Neural progenitor cell (in vitro differentiated cells): ENCODE measurements around the gene EPN2. TPM values are rescaled to one million over a fixed set of nuclear protein-coding genes. Genes with fewer than 3 reads are reported as not detected.
A peak's percentile ranks its signal among the peaks of the same experiment; 100 is the strongest.

Experiments
- DNase-seq: peaks from one replicate; pipeline ENCODE4 v3.0.0-alpha.2; 2016; ENCODE audit warnings: low spot score
- H2AFZ ChIP-seq: fragments of 200-600 bp; sonication (generic); replicated peaks from 2 replicates; pipeline ENCODE4 v1.6.1; 2016; ENCODE audit warnings: antibody characterized with exemption
- H3F3A ChIP-seq: fragments of 200-600 bp; sonication (generic); 2 replicates; pipeline ENCODE4 v1.6.1; 2016; ENCODE audit warnings: antibody characterized with exemption, low read depth
- H3K27ac ChIP-seq: fragments of 200-600 bp; sonication (generic); 2 replicates; pipeline ENCODE4 v1.5.1; 2016; ENCODE audit warnings: mild to moderate bottlenecking
- H3K27me3 ChIP-seq: fragments of 200-600 bp; sonication (generic); 2 replicates; pipeline ENCODE4 v1.6.1; 2016; ENCODE audit warnings: mild to moderate bottlenecking, moderate library complexity
- H3K36me3 ChIP-seq: fragments of 200-600 bp; sonication (generic); 2 replicates; pipeline ENCODE4 v1.5.1; 2016
- H3K4me1 ChIP-seq: fragments of 200-600 bp; sonication (generic); 2 replicates; pipeline ENCODE4 v1.6.1; 2016; ENCODE audit warnings: mixed run types
- H3K4me2 ChIP-seq: fragments of 200-600 bp; sonication (generic); 2 replicates; pipeline ENCODE4 v1.6.1; 2016
- H3K4me3 ChIP-seq: fragments of 200-600 bp; sonication (generic); 2 replicates; pipeline ENCODE4 v1.5.1; 2016
- H3K79me2 ChIP-seq: fragments of 200-600 bp; sonication (generic); 2 replicates; pipeline ENCODE4 v1.6.1; 2016; ENCODE audit warnings: low read depth
- H3K9ac ChIP-seq: fragments of 200-600 bp; sonication (generic); 2 replicates; pipeline ENCODE4 v1.6.1; 2016
- H3K9me3 ChIP-seq: fragments of 200-600 bp; sonication (generic); 2 replicates; pipeline ENCODE4 v1.5.1; 2016; ENCODE audit warnings: low read depth
- H4K20me1 ChIP-seq: fragments of 200-600 bp; sonication (generic); 2 replicates; pipeline ENCODE4 v1.6.1; 2016; ENCODE audit warnings: low read depth
- H3K27ac Mint-ChIP-seq: 3 replicates; pipeline ENCODE4 v1.8.0; 2021; ENCODE audit warnings: mixed read lengths
- H3K27me3 Mint-ChIP-seq: 2 replicates; pipeline ENCODE4 v1.8.0; 2022; ENCODE audit warnings: low read depth, mild to moderate bottlenecking, inconsistent platforms, moderate library complexity, mixed read lengths; ENCODE audit not compliant: insufficient read depth
- H3K36me3 Mint-ChIP-seq: 3 replicates; pipeline ENCODE4 v1.8.0; 2021; ENCODE audit warnings: mixed read lengths
- H3K4me1 Mint-ChIP-seq: 3 replicates; pipeline ENCODE4 v1.8.0; 2021; ENCODE audit warnings: mixed read lengths
- H3K4me3 Mint-ChIP-seq: 3 replicates; pipeline ENCODE4 v1.8.0; 2021; ENCODE audit warnings: mild to moderate bottlenecking, moderate library complexity, mixed read lengths
- H3K9me3 Mint-ChIP-seq: 3 replicates; pipeline ENCODE4 v1.8.0; 2020; ENCODE audit warnings: mixed read lengths
- EZH2 ChIP-seq: fragments of 200-600 bp; sonication (generic); IDR thresholded peaks from 2 replicates; pipeline ENCODE4 v1.6.1; 2017; ENCODE audit warnings: antibody characterized with exemption, mild to moderate bottlenecking, moderate library complexity
- EZH2phosphoT487 ChIP-seq: fragments of 200-600 bp; sonication (generic); IDR thresholded peaks from 2 replicates; pipeline ENCODE4 v1.6.1; 2017; ENCODE audit warnings: antibody characterized with exemption
- total RNA-seq: library from RNA; depleted of rRNA; stranded (reverse); fragments of >200 nt; gene quantifications from 2 replicates; pipeline ENCODE4 v1.2.3, GENCODE V29; 2015; ENCODE audit warnings: low replicate concordance
- TF ChIP-seq, protein P1 (sequence below): fragments of 200-600 bp; sonication (generic); IDR thresholded peaks from 2 replicates; pipeline ENCODE4 v1.5.1; 2017; ENCODE audit warnings: antibody characterized with exemption, mild to moderate bottlenecking

The EPN2 gene
- total RNA-seq, 1 donor from 2014 or later: 30.5 TPM

DNA sequence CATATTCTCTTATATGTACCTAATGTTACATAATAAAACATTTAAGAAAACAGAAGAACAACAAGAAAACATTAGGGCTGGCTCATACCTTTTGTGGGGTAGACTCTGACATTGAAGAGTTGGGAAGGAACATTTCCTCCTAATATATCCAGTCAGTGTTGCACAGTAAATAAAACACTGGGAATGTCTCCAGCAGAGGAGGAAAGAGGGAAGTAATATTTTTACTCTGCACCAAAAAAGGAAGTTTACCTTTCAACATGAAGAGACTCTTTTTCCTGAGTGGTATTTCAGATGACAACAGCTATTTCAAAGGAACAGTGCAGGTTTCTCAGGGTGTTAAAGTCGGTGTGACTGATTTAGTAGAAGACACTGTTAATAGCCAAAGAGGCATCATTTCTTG, 31.9 kb downstream of the EPN2 start:
- Mint-ChIP-seq H3K27me3 (peaks cover 2% of the 10 kb centered on the region), H3K27ac (no peak overlapping the region), H3K36me3 (peaks cover 10% of the 10 kb centered on the region), H3K9me3 (no peaks in the 10 kb centered on the region), H3K4me3 (no peak overlapping the region), H3K4me1 (peaks cover 51% of the 10 kb centered on the region)
- Histone ChIP-seq H3K79me2 (peaks cover 69% of the 10 kb centered on the region), H3K4me1 (peaks cover 26% of the 10 kb centered on the region), H3K27me3 (no peaks in the 10 kb centered on the region), H3K4me2 (peak overlapping the region; percentile 31), H2AFZ (no peak overlapping the region), H3F3A (no peaks in the 10 kb centered on the region), H3K9ac (no peak overlapping the region), H3K36me3 (no peaks in the 10 kb centered on the region), H3K4me3 (no peak overlapping the region), H4K20me1 (peaks cover 90% of the 10 kb centered on the region), H3K27ac (no peak overlapping the region), H3K9me3 (no peaks in the 10 kb centered on the region)
- DNase-seq: no peak
- no peak for TF ChIP-seq EZH2phosphoT487
- TF ChIP-seq, protein P1, sequence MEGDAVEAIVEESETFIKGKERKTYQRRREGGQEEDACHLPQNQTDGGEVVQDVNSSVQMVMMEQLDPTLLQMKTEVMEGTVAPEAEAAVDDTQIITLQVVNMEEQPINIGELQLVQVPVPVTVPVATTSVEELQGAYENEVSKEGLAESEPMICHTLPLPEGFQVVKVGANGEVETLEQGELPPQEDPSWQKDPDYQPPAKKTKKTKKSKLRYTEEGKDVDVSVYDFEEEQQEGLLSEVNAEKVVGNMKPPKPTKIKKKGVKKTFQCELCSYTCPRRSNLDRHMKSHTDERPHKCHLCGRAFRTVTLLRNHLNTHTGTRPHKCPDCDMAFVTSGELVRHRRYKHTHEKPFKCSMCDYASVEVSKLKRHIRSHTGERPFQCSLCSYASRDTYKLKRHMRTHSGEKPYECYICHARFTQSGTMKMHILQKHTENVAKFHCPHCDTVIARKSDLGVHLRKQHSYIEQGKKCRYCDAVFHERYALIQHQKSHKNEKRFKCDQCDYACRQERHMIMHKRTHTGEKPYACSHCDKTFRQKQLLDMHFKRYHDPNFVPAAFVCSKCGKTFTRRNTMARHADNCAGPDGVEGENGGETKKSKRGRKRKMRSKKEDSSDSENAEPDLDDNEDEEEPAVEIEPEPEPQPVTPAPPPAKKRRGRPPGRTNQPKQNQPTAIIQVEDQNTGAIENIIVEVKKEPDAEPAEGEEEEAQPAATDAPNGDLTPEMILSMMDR: no peak

DNA sequence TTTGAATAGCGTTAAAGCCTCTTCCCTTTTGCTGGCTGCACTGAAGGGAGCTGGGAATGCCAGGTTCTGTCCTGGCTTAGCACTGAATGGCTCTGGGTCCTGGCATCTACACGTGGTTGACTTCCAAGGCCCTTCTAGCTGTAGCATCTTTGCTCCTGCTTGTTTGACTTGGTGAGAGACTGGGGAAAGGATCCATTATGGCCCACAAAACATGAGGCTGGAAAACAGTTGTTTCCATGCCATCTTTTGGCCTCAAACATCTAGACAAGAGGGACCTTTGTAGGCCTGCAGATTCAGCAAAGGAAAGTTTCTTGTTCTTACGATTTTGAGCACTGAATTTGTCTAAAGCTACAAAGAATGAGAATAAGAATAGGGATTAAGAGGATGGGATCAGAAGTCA, 32.5 kb downstream of the EPN2 start:
- no peak overlapping the region for H3K27ac Mint-ChIP-seq

DNA sequence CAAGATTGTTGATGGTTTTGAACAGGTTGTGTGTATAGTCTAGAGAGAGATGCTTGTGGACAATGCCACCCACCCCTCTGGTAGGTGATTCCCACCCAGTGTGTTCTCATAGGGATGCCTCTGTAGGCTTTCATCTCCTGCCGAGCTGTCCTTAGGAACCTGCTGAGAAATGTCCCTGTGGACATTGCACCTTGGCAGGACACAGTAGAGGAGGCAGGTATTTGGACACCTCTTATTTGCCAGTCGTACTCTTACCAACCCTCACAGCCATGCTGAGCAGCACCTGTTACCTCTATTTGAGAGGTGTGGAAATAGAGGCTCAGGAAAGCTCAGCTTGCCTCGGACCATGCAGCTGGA, 33.2 kb downstream of the EPN2 start:
- H3F3A ChIP-seq: no peaks in the 10 kb centered on the region
- H3K79me2 ChIP-seq: peaks cover 60% of the 10 kb centered on the region
- no peak overlapping the region for H3K27ac ChIP-seq
- H3K27ac Mint-ChIP-seq: no peak overlapping the region
- no peaks in the 10 kb centered on the region for H3K9me3 ChIP-seq
- H3K9me3 Mint-ChIP-seq: no peaks in the 10 kb centered on the region
- H3K4me2 ChIP-seq: peak overlapping the region; percentile 31
- peaks cover 26% of the 10 kb centered on the region for H3K4me1 ChIP-seq
- H4K20me1 ChIP-seq: peaks cover 78% of the 10 kb centered on the region
- H2AFZ ChIP-seq: no peak overlapping the region
- no peaks in the 10 kb centered on the region for H3K27me3 ChIP-seq
- no peak for TF ChIP-seq EZH2phosphoT487
- no peak for TF ChIP-seq EZH2
- TF ChIP-seq, protein P1: peak; percentile 22
- DNase-seq: no peak
- no peak overlapping the region for H3K4me3 Mint-ChIP-seq
- no peak overlapping the region for H3K9ac ChIP-seq
- H3K36me3 ChIP-seq: no peaks in the 10 kb centered on the region
- peaks cover 19% of the 10 kb centered on the region for H3K36me3 Mint-ChIP-seq
- H3K27me3 Mint-ChIP-seq: peaks cover 2% of the 10 kb centered on the region
- peaks cover 47% of the 10 kb centered on the region for H3K4me1 Mint-ChIP-seq
- no peak overlapping the region for H3K4me3 ChIP-seq

More for the DNA sequence above, 32.5 kb downstream of the EPN2 start:
- Histone ChIP-seq H3K4me3 (no peak overlapping the region), H3K27ac (peak overlapping the region; percentile 34), H4K20me1 (peaks cover 85% of the 10 kb centered on the region), H2AFZ (no peak overlapping the region), H3K79me2 (peaks cover 65% of the 10 kb centered on the region), H3F3A (no peaks in the 10 kb centered on the region), H3K9me3 (no peaks in the 10 kb centered on the region), H3K4me1 (peaks cover 26% of the 10 kb centered on the region), H3K36me3 (no peaks in the 10 kb centered on the region), H3K9ac (no peak overlapping the region), H3K4me2 (peak overlapping the region; percentile 31), H3K27me3 (no peaks in the 10 kb centered on the region)
- Mint-ChIP-seq H3K4me3 (no peak overlapping the region), H3K4me1 (peaks cover 48% of the 10 kb centered on the region), H3K9me3 (no peaks in the 10 kb centered on the region), H3K36me3 (peaks cover 13% of the 10 kb centered on the region), H3K27me3 (peaks cover 2% of the 10 kb centered on the region)
- DNase-seq: no peak
- TF ChIP-seq EZH2phosphoT487 (no peak), EZH2 (no peak)
- TF ChIP-seq, protein P1: no peak
